Measurements from ENCODE around the gene TEDC2. TPM values are rescaled to one million over a fixed set of nuclear protein-coding genes. Genes with fewer than 3 reads are reported as not detected.
A peak's percentile ranks its signal among the peaks of the same experiment; 100 is the strongest.

TEDC2 gene
- total and polyA plus RNA-seq, 10 of the 15 experiments (the other 5 are each of a cell fraction or from before 2014, with no cell fraction given): 0.23 to 47.9 (median 19.1) TPM

DNA sequence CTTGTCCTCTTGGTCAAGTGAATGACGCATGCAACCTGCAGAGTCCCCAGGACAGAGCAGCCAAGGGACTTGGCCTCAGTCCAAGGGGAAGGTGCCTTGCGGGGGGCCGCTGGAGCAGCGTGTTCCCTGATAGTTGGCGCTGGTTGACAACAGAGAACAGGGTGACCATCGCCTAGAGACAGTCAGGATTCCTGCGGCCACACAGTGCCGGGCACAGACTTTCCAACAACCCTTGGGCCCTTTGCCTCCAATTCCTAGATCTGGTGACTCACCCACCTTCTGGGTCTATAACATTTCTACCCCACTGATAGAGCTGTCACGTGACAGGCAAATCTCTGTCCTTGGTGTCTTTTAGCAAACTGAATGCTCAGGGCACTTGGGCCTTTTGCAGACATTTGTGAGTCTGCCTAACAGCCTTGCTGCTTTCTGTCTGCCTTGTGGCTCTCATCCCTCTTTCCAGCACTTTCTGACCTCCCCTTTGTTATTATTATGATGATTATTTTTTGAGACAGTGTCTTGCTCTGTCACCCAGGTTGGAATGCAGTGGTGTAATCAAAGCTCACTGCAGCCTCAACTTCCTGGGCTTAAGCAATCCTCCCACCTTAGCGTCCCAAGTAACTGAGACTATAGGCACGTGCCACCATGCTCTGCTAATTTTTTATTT lies 11.9 kb upstream of the TEDC2 start (continued):
- TF ChIP-seq, protein P1, sequence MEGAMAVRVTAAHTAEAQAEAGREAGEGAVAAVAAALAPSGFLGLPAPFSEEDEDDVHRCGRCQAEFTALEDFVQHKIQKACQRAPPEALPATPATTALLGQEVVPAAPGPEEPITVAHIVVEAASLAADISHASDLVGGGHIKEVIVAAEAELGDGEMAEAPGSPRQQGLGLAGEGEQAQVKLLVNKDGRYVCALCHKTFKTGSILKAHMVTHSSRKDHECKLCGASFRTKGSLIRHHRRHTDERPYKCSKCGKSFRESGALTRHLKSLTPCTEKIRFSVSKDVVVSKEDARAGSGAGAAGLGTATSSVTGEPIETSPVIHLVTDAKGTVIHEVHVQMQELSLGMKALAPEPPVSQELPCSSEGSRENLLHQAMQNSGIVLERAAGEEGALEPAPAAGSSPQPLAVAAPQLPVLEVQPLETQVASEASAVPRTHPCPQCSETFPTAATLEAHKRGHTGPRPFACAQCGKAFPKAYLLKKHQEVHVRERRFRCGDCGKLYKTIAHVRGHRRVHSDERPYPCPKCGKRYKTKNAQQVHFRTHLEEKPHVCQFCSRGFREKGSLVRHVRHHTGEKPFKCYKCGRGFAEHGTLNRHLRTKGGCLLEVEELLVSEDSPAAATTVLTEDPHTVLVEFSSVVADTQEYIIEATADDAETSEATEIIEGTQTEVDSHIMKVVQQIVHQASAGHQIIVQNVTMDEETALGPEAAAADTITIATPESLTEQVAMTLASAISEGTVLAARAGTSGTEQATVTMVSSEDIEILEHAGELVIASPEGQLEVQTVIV (IDR thresholded peaks at IDR 0.05; ENCODE audit: borderline replicate concordance, partially characterized antibody): no peak
- TF ChIP-seq ZNF207 (IDR thresholded peaks at IDR 0.05; ENCODE audit: borderline replicate concordance): no peak
- TF ChIP-seq RBBP5 (conservative IDR thresholded peaks at IDR 0.05): no peak
- no peak for TF ChIP-seq TCF12 (IDR thresholded peaks at IDR 0.05; ENCODE audit: low read depth, low read length)
- TF ChIP-seq, protein P2, sequence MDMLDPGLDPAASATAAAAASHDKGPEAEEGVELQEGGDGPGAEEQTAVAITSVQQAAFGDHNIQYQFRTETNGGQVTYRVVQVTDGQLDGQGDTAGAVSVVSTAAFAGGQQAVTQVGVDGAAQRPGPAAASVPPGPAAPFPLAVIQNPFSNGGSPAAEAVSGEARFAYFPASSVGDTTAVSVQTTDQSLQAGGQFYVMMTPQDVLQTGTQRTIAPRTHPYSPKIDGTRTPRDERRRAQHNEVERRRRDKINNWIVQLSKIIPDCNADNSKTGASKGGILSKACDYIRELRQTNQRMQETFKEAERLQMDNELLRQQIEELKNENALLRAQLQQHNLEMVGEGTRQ (IDR thresholded peaks at IDR 0.05; ENCODE audit: borderline replicate concordance, low read depth, low read length): no peak

DNA sequence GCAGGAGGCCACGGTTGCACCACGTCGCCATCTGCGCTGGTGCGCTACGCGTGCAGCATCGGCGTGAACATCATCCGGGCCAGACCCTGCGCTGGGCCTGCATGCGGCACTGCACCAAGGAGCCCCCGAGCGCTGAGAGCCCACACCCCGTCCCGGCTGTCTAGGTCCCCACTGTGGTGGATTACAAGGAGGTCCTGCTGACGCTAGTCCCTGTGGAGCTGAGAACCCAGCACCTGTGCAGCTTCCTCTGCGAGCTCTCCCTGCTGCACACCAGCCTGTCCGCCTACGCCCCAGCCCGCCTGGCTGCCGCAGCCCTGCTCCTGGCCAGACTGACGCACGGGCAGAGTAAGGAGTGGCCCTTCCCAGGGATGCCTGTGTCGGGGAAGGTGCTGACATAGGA lies 10.8 kb upstream of the TEDC2 start:
- no peaks in the 10 kb centered on the region for H3K27me3 ChIP-seq (replicated peaks in 1 of 2; ENCODE audit: control insufficient read depth in 2 of 2, insufficient read depth in 2 of 2, low read length in 1 of 2)
- ChIA-PET SMC1A (ENCODE audit: uncharacterized antibody, unreplicated experiment) (no interaction called here), RAD21 (ENCODE audit: unreplicated experiment) (no interaction called here), POLR2A (no interaction called here), CTCF (interaction anchor here (1.0 kb wide), 1 partner anchor 38 kb away, joined by 3 read pairs; no protein-coding TSS in a partner anchor)
- intact Hi-C loops (cut with micrococcal nuclease; ENCODE audit: unreplicated experiment): no loop called here
- H3K4me1 ChIP-seq (ENCODE audit: control insufficient read depth, insufficient read depth, low read length): no peaks in the 10 kb centered on the region
- FAIRE-seq (no peak), ATAC-seq (no peak), DNase-seq (ENCODE audit: low read depth, low spot score) (no peak)
- H3K4me2 ChIP-seq (ENCODE audit: control insufficient read depth, insufficient read depth): no peak overlapping the region
- no peak overlapping the region for H3K4me3 ChIP-seq
- H3K9me3 ChIP-seq (replicated peaks; ENCODE audit: control insufficient read depth, insufficient read depth, low read length): no peaks in the 10 kb centered on the region
- H3K79me2 ChIP-seq (ENCODE audit: control insufficient read depth, insufficient read depth, low read length): no peaks in the 10 kb centered on the region
- TF ChIP-seq GABPA (IDR thresholded peaks at IDR 0.05; ENCODE audit: low read depth) (no peak), EZH2 (IDR thresholded peaks at IDR 0.05; ENCODE audit: borderline replicate concordance, control insufficient read depth, low read depth, low read length) (no peak), RCOR1 (conservative IDR thresholded peaks at IDR 0.05; ENCODE audit: low read depth, low read length) (no peak), POLR2A (IDR thresholded peaks at IDR 0.05; ENCODE audit: low read depth, low read length) (peak; percentile 40; the same call in 1 of the 2 replicates)
- H2AFZ ChIP-seq (ENCODE audit: control insufficient read depth, low read depth, low read length): no peak overlapping the region
- no peak overlapping the region for H3K27ac ChIP-seq (ENCODE audit: control insufficient read depth, insufficient read depth)
- H4K20me1 ChIP-seq (ENCODE audit: control insufficient read depth, insufficient read depth): no peaks in the 10 kb centered on the region
- H3K9ac ChIP-seq (ENCODE audit: control insufficient read depth, insufficient read depth, low read length): no peak overlapping the region
- in situ Hi-C loops (cut with MboI): no loop called here
- WGBS (ENCODE audit: insufficient coverage, insufficient replicate concordance, low lambda C conversion rate, missing lambda C conversion rate): 94% methylated on average over 18 of the region's 25 CpGs
- no TSS peak for BruUV-seq (replicated peaks)
- peaks cover 32 to 59% of the 10 kb centered on the region in 2 experiments for H3K36me3 ChIP-seq (ENCODE audit: control insufficient read depth in 2 of 2, insufficient read depth in 2 of 2, low read length in 1 of 2)

Measured in GM12878 (cell line).